ENCODE measurements around the gene IFNGR1.

The IFNGR1 gene

DNA sequence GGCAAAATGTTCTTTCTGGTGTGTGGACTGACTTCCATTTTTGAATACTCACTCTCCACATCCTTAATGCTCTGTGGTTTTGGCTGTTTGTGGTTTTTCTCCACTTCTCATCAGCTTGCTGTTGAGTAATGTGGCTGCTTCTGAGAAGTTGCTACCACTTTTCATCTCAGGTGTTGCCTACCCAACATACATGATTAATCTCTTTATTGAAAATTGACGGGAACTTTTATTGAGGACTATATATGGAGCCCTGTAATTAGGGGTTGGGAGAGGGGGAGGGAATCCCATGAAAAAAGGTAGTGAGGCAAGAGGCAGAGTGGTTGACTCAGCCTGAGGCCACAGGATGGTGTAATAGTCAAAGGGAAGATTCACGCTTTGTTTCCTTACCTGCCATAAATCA lies 63.4 kb downstream of the IFNGR1 start:
- DNase-seq (ENCODE audit: low read depth in 2 of 2): peak in 1 of 2 experiments; percentile 3

DNA sequence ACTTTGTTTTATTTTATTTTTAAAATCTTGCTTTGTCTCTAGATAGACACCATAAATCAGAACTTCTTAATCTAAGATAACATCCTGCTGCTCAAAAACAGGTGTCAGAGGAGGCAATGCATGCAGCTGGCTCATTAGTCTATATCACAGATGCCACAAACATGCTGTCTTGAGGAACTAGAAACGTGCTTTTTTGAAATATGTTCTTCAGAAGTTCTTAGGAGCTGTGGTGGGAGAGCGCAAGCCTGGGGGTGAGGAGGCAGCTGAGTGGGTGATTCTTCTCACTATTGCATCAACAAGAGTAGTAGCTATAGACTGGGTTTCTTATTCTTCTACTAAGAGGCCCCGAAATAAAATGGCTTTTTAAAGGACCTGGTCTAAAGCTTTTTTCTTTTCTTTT lies 69.1 kb downstream of the IFNGR1 start:
- no peak for DNase-seq (ENCODE audit: low read depth in 2 of 2)

DNA sequence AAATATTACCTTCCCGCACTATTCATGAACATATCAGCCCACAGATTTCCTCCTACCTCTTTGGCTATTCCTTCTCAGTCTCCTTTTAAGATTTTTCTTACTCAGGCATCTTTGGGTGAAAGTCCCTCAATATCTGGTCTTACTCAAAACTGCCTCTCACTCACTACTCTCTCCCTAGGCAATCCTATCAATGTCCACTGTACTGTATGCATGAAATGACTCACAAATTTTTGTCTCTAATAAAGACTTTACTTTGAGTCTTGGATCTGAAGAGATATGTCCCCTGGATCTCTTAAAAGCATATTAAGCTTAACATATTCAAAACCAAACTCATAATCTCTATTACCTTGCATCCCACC lies 70.2 kb downstream of the IFNGR1 start:
- no peak for DNase-seq (ENCODE audit: low read depth in 2 of 2)

DNA sequence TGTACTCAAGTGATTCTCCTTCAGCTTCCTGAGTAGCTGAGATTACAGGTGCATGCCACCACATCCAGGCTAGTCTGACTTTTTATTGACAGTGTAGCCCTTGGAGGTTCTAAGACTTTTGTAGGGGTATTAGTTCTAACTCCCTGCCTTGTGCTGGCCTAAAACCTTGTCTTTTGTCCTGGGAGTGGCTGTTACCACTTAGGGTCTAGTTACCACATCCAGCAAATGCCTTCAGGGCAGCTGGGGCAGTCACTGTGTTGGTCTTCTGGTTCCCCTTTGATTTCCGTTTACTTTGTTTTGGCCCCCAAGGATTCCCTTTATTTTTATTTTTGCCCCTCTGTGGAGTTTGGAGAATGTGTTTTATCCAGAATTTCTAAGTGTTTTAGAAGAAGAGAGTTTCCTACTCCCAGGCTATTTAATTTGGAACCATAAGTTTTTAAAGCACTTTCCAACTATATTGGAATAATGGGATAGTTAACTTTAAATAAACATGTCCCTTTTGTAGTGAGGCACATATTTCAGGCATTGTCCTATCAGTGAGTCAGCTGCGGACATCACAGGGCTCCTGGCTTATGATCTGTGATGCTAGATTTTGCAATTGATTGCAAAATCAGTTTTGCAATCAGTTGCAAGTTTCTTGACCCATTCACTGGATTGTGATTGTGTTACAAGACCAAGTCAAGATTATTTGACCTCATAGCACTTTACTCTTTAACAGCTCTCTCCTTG lies 70.7 kb downstream of the IFNGR1 start:
- no peak for DNase-seq (ENCODE audit: low read depth in 2 of 2)

Data from stimulated activated CD4-positive, alpha-beta T cell treated with anti-CD3 and anti-CD28 coated beads, Interleukin-12 subunit alpha, Interleukin-12 subunit beta, amount 100 ng/mL, for 24 hours (primary cell).